Measurements from ENCODE around the gene KCTD5. TPM values are rescaled to one million over a fixed set of nuclear protein-coding genes. Genes with fewer than 3 reads are reported as not detected.
A peak's percentile ranks its signal among the peaks of the same experiment; 100 is the strongest.

The KCTD5 gene
- total and polyA plus RNA-seq, 9 of the 15 experiments (the other 6 are each of a cell fraction or from before 2014, with no cell fraction given): 0.73 to 58.3 (median 32.3) TPM

- H3K4me2 ChIP-seq (ENCODE audit: insufficient read depth, low read length): no peak overlapping the region
- no peaks in the 10 kb centered on the region for H3K36me3 ChIP-seq (ENCODE audit: control insufficient read depth, insufficient read depth, low read length)
- ATAC-seq (no peak), DNase-seq (ENCODE audit: extremely low read depth in 1 of 4, low spot score in 3 of 4) (no peak), FAIRE-seq (peak; percentile 32)
- no peak overlapping the region for H3K27ac ChIP-seq (ENCODE audit: extremely low read depth, low read depth, low read length)
- in situ Hi-C loops (cut with MboI): no loop called here
- POLR2A ChIA-PET: interaction anchor here (1.1 kb wide), 1 partner anchor 38 kb away, joined by 3 read pairs; no protein-coding TSS in a partner anchor
- H3K4me3 ChIP-seq: no peak overlapping the region
- no TSS peak for BruUV-seq (replicated peaks)
- no peaks in the 10 kb centered on the region for H3K9me3 ChIP-seq (replicated peaks; ENCODE audit: control insufficient read depth, insufficient read depth, low read depth, low read length)
- TF ChIP-seq CREB3L1 (IDR thresholded peaks at IDR 0.05; ENCODE audit: borderline replicate concordance, low read depth): no peak
- TF ChIP-seq GTF2B (IDR thresholded peaks at IDR 0.05; ENCODE audit: extremely low read depth, insufficient read length): no peak
- TF ChIP-seq ZNF592 (IDR thresholded peaks at IDR 0.05): no peak
- no peak for TF ChIP-seq MECOM (CRISPR knock-in tag; IDR thresholded peaks at IDR 0.05)
- TF ChIP-seq ZBTB33 (CRISPR knock-in tag; IDR thresholded peaks at IDR 0.05): peak; percentile 63
- 0 out of 4 replicates have a peak, but pooled peaks of 1 of the 2 experiments have one; percentile 10 for TF ChIP-seq KDM1A (IDR thresholded peaks at IDR 0.05)
- TF ChIP-seq ZNF121 (CRISPR knock-in tag; conservative IDR thresholded peaks at IDR 0.05): peak; percentile 69
- TF ChIP-seq U2AF2 (optimal IDR thresholded peaks at IDR 0.05; ENCODE audit: low read depth, low read length): no peak
- no peak for TF ChIP-seq NR2C1 (IDR thresholded peaks at IDR 0.05)
- TF ChIP-seq NR2C1 (tag; IDR thresholded peaks at IDR 0.05): no peak
- peaks cover 2 to 28% of the 10 kb centered on the region in 2 experiments; a peak in 3 of 5 replicates for H3K4me1 ChIP-seq (replicated peaks in 1 of 2; ENCODE audit: control insufficient read depth in 2 of 2, insufficient read depth in 2 of 2, low read length in 2 of 2)
- no peak overlapping the region for H2AFZ ChIP-seq (ENCODE audit: low read depth, low read length)
- no peaks in the 10 kb centered on the region for H3K9me1 ChIP-seq (ENCODE audit: control insufficient read depth, insufficient read depth, low read length)
- CTCF ChIA-PET (ENCODE audit: low intra/inter-chr PET ratio): no interaction called here
- no peaks in the 10 kb centered on the region for H4K20me1 ChIP-seq (replicated peaks; ENCODE audit: control insufficient read depth, insufficient read depth, low read length)
- no peaks in the 10 kb centered on the region for H3K79me2 ChIP-seq (ENCODE audit: control insufficient read depth, insufficient read depth, low read length)
- WGBS (ENCODE audit: insufficient coverage, low coverage, missing lambda C conversion rate): 48% methylated on average over 7 of the region's 7 CpGs
- H3K9ac ChIP-seq (ENCODE audit: insufficient read depth in 1 of 2, low read depth in 2 of 2, low read length in 2 of 2): no peak overlapping the region; a peak in 1 of 4 replicates
- intact Hi-C loops (cut with micrococcal nuclease): no loop called here
- H3K27me3 ChIP-seq (ENCODE audit: control insufficient read depth in 2 of 2, insufficient read depth in 2 of 2, low read length in 2 of 2): no peaks in the 10 kb centered on the region
These were observed 41.9 kb downstream of the KCTD5 start for GRCh38 chr16:2724088-2724676.
